Middle frontal gyrus (tissue), 1 donor: ENCODE results near the gene CNDP1.
"Not testable (repeated sequence)": the region's sequence is repeated elsewhere in the genome, so short reads cannot be mapped to it uniquely, and the experiment has no call there.

Experiments
- DNase-seq: peaks from one replicate; pipeline ENCODE4 v3.0.0-alpha.2; 2015; ENCODE audit warnings: low spot score; ENCODE audit errors: extremely low spot score

CNDP1 gene

GRCh38 chr18:74534150-74534969 lies at the start of gene CNDP1:
Gene CNDP1, plus strand, starts transcription at chr18:74534500. Its CDS starts 168 bp downstream, at chr18:74534668.
- DNase-seq = peak; percentile 58

GRCh38 chr18:74486119-74486849 lies 48.0 kb upstream of the CNDP1 start:
- no peak for DNase-seq

- DNase-seq = no peak
Observed at GRCh38 chr18:74488354-74488753, 45.9 kb upstream of the CNDP1 start.

GRCh38 chr18:74488864-74489263 lies 45.4 kb upstream of the CNDP1 start:
- DNase-seq = no peak

GRCh38 chr18:74489676-74490075 lies 44.6 kb upstream of the CNDP1 start:
- no peak for DNase-seq

- DNase-seq = no peak
Observed at GRCh38 chr18:74492259-74492658, 42.0 kb upstream of the CNDP1 start.

- no peak for DNase-seq
Observed at GRCh38 chr18:74493689-74494088, 40.6 kb upstream of the CNDP1 start.

GRCh38 chr18:74494514-74494913 lies 39.8 kb upstream of the CNDP1 start:
- no peak for DNase-seq

GRCh38 chr18:74495581-74496507 lies 38.5 kb upstream of the CNDP1 start, which contains the start of gene CNDP2:
Gene CNDP2, plus strand, starts transcription at chr18:74496363. Its CDS starts 3,611 bp downstream, at chr18:74499974.
- DNase-seq = peak; percentile 98

- no peak for DNase-seq
Observed at GRCh38 chr18:74496508-74497323, 37.6 kb upstream of the CNDP1 start.

- DNase-seq = no peak
Observed at GRCh38 chr18:74497324-74497676, 37.0 kb upstream of the CNDP1 start.

- DNase-seq = no peak
Observed at GRCh38 chr18:74497778-74498177, 36.5 kb upstream of the CNDP1 start.

- DNase-seq = no peak
Observed at GRCh38 chr18:74498712-74499627, 35.3 kb upstream of the CNDP1 start.

GRCh38 chr18:74499633-74500032 lies 34.7 kb upstream of the CNDP1 start:
- DNase-seq = no peak

GRCh38 chr18:74500372-74500771 lies 33.9 kb upstream of the CNDP1 start:
- DNase-seq = no peak

GRCh38 chr18:74500774-74501173 lies 33.5 kb upstream of the CNDP1 start:
- DNase-seq = not testable (repeated sequence)

- DNase-seq = no peak
Observed at GRCh38 chr18:74501386-74501785, 32.9 kb upstream of the CNDP1 start.

GRCh38 chr18:74503137-74503536 lies 31.2 kb upstream of the CNDP1 start:
- no peak for DNase-seq

- DNase-seq = no peak
Observed at GRCh38 chr18:74505776-74506175, 28.5 kb upstream of the CNDP1 start.
